Kidney (tissue), 14 donors: ENCODE results near the gene WBP1L. TPM values are rescaled to one million over a fixed set of nuclear protein-coding genes. Genes with fewer than 3 reads are reported as not detected.

ENCODE experiments used
- DNase-seq, 5 donors: peaks; one replicate each; pipeline ENCODE4 v3.0.0-alpha.2; 2013 to 2020
- FAIRE-seq: peaks from 2 replicates; lab custom pipeline; 2012; peaks lifted over from hg19 to GRCh38; lab: Jason Lieb, UNC
- H3K27ac ChIP-seq, 2 donors: one replicate each; pipeline ENCODE4 v1.7.0; 2013; ENCODE audit warnings: low read depth in 2 of 2, low read length in 2 of 2, inconsistent platforms in 1 of 2
- H3K27me3 ChIP-seq: one replicate; pipeline ENCODE4 v1.7.1; 2013; ENCODE audit warnings: low read length, inconsistent platforms; ENCODE audit not compliant: control insufficient read depth, insufficient read depth
- H3K36me3 ChIP-seq, 3 donors: one replicate each; pipeline versions ENCODE4 v1.7.0 to v1.7.1; 2013; ENCODE audit warnings: low read length in 3 of 3, control low read depth in 1 of 3, inconsistent platforms in 1 of 3; ENCODE audit not compliant: insufficient read depth in 3 of 3, control insufficient read depth in 2 of 3
- H3K4me1 ChIP-seq, 3 donors: one replicate each; pipeline versions ENCODE4 v1.7.0 to v1.7.1; 2013; ENCODE audit warnings: low read length in 3 of 3, inconsistent platforms in 1 of 3, low read depth in 1 of 3; ENCODE audit not compliant: control insufficient read depth in 2 of 3, insufficient read depth in 2 of 3
- H3K4me3 ChIP-seq, 3 donors: one replicate each; pipeline versions ENCODE4 v1.7.0 to v1.8.1; 2013; ENCODE audit warnings: low read length in 3 of 3, control low read depth in 1 of 3, inconsistent platforms in 1 of 3
- H3K9ac ChIP-seq, 3 donors: one replicate each; pipeline versions ENCODE4 v1.7.0 to v1.7.1; 2013; ENCODE audit warnings: low read length in 3 of 3, control low read depth in 1 of 3, inconsistent platforms in 1 of 3
- H3K9me3 ChIP-seq, 3 donors: one replicate each; pipeline versions ENCODE4 v1.7.0 to v1.7.1; 2013; ENCODE audit warnings: low read length in 3 of 3, control low read depth in 1 of 3, inconsistent platforms in 1 of 3; ENCODE audit not compliant: control insufficient read depth in 2 of 3, insufficient read depth in 1 of 3
- intact Hi-C: fragments of 100-400 bp; cut with DNase I; formaldehyde crosslinking; loops from one replicate; pipeline ENCODE4 v1.11.1; 2022
- polyA plus RNA-seq: library from polyadenylated mRNA; stranded (reverse); fragments of 350-450 nt; fragmentation: Illumina TruSeq; extraction: RNeasy Lipid Tissue Mini Kit (QIAGEN cat#74804); gene quantifications from one replicate; pipeline ENCODE4 v1.2.3, GENCODE V29; 2014; ENCODE audit warnings: low read depth, low replicate concordance; ENCODE audit not compliant: insufficient read depth
- total RNA-seq: library from RNA; stranded (reverse); fragmentation: NEBNext Ultra II Directional; extraction: Animal tissue kit (Norgen Biotek cat#: 25700); gene quantifications from one replicate; pipeline ENCODE4 v1.2.1, GENCODE V29; 2021
- TF ChIP-seq, protein P1 (sequence below): IDR thresholded peaks from 3 replicates; pipeline ENCODE4 v1.5.1; 2012; ENCODE audit warnings: mild to moderate bottlenecking, moderate library complexity, borderline replicate concordance; ENCODE audit not compliant: insufficient read depth; ENCODE audit errors: extremely low read depth
- donor health status: control.
- donor health status: control.
- donor health status: control.
- donor health status: control.
- donor health status: control.
- donor health status: DM: yes; HTN: yes; CAD: no.
- donor health status: Normal renal cell carcinoma (clear cell type).

Gene WBP1L
- total and polyA plus RNA-seq, 2 donors from 2014 or later: 27.8 to 55.7 TPM

GRCh38 chr10:102781921-102782557, 38.3 kb downstream of the WBP1L start:
- peaks cover 9 to 65% (median 55%) of the 10 kb centered on the region in 3 donors for H3K4me1 ChIP-seq
- peak overlapping the region in 1 of 3 donors; percentile 79 for H3K9ac ChIP-seq
- H3K27ac ChIP-seq: peak overlapping the region; percentile 87 to 95
- no peak for FAIRE-seq
- no peaks in the 10 kb centered on the region for H3K27me3 ChIP-seq
- intact Hi-C loops: no loop called here
- H3K9me3 ChIP-seq: no peaks in the 10 kb centered on the region
- no peaks in the 10 kb centered on the region for H3K36me3 ChIP-seq
- DNase-seq: peak in 3 of 5 donors; percentile 44 to 88 (median 79)
- TF ChIP-seq, protein P1, sequence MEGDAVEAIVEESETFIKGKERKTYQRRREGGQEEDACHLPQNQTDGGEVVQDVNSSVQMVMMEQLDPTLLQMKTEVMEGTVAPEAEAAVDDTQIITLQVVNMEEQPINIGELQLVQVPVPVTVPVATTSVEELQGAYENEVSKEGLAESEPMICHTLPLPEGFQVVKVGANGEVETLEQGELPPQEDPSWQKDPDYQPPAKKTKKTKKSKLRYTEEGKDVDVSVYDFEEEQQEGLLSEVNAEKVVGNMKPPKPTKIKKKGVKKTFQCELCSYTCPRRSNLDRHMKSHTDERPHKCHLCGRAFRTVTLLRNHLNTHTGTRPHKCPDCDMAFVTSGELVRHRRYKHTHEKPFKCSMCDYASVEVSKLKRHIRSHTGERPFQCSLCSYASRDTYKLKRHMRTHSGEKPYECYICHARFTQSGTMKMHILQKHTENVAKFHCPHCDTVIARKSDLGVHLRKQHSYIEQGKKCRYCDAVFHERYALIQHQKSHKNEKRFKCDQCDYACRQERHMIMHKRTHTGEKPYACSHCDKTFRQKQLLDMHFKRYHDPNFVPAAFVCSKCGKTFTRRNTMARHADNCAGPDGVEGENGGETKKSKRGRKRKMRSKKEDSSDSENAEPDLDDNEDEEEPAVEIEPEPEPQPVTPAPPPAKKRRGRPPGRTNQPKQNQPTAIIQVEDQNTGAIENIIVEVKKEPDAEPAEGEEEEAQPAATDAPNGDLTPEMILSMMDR: no peak
- peak overlapping the region in 1 of 3 donors; percentile 24 for H3K4me3 ChIP-seq

- FAIRE-seq (no peak), DNase-seq (peak in 4 of 5 donors; percentile 58 to 84 (median 76))
- peak overlapping the region in 2 of 3 donors; percentile 4 to 79 for H3K9ac ChIP-seq
- peak overlapping the region; percentile 87 to 95 for H3K27ac ChIP-seq
- H3K4me3 ChIP-seq: peak overlapping the region in 1 of 3 donors; percentile 24
- no peaks in the 10 kb centered on the region for H3K9me3 ChIP-seq
- H3K4me1 ChIP-seq: peaks cover 9 to 61% (median 46%) of the 10 kb centered on the region in 3 donors
- no peaks in the 10 kb centered on the region for H3K36me3 ChIP-seq
- TF ChIP-seq, protein P1: no peak
- no peaks in the 10 kb centered on the region for H3K27me3 ChIP-seq
- intact Hi-C loops: no loop called here
Observed at GRCh38 chr10:102782673-102783551, 39.2 kb downstream of the WBP1L start.

- no peak overlapping the region for H3K4me3 ChIP-seq
Observed at GRCh38 chr10:102783568-102783967, 39.8 kb downstream of the WBP1L start.

More at GRCh38 chr10:102783568-102783967, 39.8 kb downstream of the WBP1L start:
- TF ChIP-seq, protein P1: no peak
- Histone ChIP-seq H3K36me3 (no peaks in the 10 kb centered on the region), H3K9me3 (no peaks in the 10 kb centered on the region), H3K27me3 (no peaks in the 10 kb centered on the region), H3K4me1 (peaks cover 9 to 55% (median 43%) of the 10 kb centered on the region in 3 donors), H3K27ac (peak overlapping the region; percentile 87 to 95), H3K9ac (peak overlapping the region in 1 of 3 donors; percentile 79)
- DNase-seq (no peak), FAIRE-seq (no peak)
- intact Hi-C loops: no loop called here
